Hematopoietic multipotent progenitor cell (in vitro differentiated cells): Measurements from ENCODE around the gene FGF19. TPM values are rescaled to one million over a fixed set of nuclear protein-coding genes. Genes with fewer than 3 reads are reported as not detected.

Experiments
- DNase-seq, 3 donors: peaks; one replicate each; pipeline ENCODE4 v3.0.0-alpha.2; 2011 to 2015; ENCODE audit warnings: low read depth in 2 of 3, low spot score in 2 of 3
- total RNA-seq: library from RNA; depleted of rRNA; stranded (reverse); fragments of >200 nt; gene quantifications from one replicate; pipeline ENCODE4 v1.2.3, GENCODE V29; 2012

FGF19 gene
- total RNA-seq, 1 donor, result not detected

DNA sequence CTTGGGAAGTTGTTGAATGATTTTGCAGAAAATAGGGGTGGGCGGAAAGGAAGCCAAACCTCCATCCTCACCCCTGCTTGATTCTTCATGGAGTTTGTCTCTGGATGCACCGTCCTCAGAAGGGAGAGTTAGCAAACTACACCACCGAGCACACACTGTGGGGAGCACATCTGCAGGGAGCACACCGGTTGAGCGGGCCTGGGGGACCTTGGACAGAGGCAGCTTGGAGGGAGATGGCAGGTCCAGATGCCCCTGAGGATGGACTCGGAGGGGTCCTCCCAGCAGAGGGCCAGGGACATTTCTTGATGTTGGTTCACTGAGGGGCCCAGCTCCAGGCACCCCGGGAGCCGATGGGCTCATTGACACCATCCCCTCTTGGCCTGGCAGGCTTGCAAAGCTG lies 15.1 kb upstream of the FGF19 start:
- no peak for DNase-seq

DNA sequence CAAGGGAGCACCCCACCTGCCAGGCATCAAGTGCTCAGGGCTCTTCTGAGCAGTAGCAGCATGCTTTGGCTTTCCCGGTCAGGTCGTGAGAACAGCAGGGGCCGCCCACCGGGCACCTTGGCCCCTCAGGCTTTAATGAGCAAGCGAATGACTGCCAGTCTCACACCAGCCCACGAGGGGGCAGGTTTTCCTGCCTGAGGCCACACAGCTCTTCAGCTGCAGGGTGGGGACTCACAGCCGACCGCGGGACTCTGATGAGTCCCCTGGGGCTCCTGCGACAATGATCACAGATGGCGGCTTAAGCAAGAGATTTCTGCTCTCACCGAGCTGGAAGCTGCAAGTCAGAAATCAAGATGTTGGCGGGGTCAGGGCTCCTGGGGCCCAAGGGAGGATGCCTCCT lies 14.3 kb upstream of the FGF19 start:
- DNase-seq, result peak in 2 of 3 donors; percentile 73 to 80

DNA sequence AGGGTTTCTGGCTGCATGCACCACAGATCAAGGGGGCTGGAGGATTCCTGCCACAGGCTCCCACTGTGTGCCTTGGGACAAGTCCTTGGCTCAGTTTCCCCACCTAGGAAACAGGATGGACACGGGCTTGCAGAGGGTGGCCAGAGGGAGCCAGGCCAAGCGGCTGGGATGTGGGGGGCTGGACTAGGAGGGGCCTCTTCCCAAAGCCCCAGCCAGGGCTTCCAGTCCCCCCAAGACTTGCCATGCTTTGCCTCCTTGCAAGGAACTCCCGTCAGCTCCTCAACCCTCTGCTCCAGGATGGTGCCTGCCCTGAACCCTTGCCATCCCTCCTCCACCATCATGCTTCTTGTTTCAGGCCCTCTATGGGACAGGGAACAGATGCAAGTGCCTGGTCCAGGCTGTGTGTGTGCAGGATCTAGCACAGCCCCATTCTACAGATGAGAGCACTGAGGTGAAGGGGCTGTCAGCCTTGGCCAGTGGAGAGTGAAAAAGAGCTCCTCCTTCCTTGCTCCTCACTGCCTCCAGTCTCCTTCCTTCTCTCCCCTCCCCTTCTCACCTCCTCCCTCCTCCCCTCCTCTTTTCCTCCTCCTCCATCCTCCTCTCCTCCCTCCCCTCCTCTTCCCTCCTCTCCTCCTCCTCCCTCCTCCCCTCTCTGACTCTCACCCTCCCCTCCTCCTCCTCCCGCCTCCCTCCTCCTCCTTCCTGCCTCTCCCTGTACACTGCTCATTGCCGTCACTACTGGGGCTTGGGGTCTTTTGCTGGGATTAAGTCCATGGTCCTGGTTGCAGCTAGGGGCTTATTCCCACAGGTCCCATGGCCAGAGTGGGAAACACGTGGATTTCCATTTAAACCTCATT lies 13.3 kb upstream of the FGF19 start:
- DNase-seq, result no peak

DNA sequence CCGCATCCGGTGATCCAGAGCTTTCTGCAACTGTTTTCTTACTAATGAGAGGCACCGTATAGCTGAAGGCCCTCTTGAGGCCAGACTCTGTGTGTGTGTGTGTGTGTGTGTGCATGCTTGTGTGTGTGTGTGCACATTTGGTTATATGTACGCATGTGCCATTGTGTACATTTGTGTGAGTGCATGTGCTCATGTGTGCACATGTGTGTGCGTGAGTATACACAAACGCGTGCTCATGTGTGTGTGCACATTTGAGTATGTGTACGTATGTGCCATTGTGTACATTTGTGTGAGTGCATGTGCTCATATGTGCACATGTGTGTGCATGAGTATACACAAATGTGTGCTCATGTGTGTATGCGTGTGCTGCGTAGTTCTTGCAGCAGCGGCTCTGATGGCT lies 12.3 kb upstream of the FGF19 start:
- no peak for DNase-seq

DNA sequence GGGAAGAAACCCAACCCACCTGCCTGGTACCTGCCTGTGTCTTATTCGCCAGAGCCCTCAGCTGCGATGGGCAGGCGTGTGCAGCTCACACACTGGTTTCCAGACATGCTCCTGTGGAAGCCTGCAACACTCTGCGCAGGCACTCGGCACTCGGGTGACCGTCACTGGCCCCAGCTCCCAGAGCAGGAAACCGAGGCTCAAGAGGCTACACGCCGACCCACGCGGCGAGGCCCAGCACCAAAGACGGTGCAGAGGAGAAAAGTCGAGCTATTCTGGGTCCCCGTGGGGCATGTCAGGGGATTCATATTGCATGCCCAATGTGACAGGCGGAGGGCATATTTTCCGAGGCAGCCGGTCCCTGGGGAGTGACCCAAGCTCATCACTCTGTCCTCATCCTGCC lies 11.6 kb upstream of the FGF19 start:
- no peak for DNase-seq

DNA sequence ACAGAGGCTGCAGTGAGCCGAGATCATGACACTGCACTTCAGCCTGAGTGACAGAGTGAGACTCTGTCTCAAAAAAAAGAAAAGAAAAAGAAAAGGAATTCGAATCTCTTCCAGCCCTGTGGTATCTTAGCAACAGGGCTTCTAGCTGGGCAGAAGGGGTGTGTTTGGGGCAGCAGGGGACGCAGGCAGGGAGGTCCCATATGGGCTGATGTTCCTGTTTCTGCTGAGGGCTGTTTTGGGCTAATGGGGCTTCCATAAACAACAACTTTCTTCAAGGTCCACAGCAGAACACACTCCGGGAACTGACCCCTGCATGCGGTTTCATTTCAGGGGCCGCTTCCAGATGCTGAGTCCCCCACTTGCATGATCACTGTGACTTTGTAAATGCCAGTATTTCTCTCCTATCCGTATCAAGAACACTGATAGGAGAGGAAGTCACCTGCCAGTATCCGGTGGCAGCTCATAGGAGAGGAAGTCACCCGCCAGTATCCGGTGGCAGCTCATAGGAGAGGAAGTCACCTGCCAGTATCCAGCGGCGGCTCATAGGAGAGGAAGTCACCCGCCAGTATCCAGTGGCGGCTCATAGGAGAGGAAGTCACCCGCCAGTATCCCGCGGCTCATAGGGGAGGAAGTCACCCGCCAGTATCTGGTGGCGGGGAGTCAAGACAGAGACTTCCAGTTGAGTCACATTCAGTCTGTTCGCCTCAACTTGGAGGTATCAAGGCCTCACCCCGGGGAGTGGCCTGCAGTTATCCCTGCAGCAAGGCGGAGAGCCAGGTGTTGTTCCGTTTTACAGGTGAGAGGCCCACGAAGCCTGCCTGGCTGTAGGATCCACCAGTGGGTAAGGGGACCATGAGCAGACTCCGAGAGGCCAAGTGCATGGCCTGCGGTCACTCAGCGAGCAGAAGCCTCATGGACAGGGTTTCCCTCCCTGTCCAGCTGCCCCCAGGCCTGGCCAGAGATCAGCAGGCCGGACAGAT lies 8.3 kb upstream of the FGF19 start:
- peak in 2 of 3 donors; percentile 44 to 54 for DNase-seq

DNA sequence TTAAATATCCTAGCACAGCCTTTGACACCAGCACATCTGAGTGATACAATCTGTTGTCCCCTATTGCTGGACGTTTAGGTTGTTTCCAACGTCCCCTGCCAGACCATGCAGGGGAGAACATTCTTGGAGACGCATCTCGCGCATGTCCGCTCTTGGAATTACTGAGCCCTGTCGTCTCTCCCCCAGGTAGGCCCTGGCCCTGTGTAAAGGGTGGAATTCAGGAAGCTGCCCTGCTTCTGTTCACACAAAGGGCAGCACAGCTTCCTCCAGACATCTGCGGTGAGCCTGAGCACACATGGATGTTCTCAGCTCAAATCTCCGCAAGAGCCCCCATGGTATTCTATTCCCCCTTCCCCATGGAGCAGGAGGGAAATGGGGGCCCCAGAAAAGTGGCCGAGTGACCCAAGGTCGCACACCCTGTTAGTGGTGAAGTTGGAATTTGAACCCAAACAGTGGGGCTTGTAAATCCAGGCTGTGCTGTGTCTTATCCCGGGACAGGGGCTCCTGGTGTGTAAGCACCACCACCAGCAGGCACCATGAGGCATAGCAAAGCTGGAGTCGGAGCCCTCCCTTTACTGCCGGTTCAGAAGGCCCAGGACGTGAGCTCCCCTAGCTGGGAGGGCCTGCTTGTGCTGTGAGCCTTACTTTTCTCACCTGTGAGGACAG lies 5.0 kb upstream of the FGF19 start:
- DNase-seq, result no peak

DNA sequence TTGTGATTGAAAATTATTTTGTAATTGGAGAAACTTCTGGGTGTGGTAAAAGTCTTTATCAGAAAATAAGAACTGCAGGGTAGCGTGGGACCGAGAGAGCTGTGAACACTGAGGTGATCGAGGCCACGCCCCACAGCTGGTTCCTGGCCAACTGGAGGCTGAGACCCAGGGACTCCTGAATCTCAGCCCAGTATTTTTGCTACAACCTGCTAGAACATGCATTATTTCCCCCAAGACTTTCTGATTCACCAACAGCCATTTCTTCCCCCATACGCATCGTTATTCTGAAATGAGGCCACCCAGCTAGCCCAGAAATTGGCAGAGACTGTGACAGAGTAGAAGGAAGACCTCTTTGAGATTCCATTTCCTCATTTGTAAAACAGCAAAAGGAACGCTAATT lies 3.4 kb upstream of the FGF19 start:
- no peak for DNase-seq

DNA sequence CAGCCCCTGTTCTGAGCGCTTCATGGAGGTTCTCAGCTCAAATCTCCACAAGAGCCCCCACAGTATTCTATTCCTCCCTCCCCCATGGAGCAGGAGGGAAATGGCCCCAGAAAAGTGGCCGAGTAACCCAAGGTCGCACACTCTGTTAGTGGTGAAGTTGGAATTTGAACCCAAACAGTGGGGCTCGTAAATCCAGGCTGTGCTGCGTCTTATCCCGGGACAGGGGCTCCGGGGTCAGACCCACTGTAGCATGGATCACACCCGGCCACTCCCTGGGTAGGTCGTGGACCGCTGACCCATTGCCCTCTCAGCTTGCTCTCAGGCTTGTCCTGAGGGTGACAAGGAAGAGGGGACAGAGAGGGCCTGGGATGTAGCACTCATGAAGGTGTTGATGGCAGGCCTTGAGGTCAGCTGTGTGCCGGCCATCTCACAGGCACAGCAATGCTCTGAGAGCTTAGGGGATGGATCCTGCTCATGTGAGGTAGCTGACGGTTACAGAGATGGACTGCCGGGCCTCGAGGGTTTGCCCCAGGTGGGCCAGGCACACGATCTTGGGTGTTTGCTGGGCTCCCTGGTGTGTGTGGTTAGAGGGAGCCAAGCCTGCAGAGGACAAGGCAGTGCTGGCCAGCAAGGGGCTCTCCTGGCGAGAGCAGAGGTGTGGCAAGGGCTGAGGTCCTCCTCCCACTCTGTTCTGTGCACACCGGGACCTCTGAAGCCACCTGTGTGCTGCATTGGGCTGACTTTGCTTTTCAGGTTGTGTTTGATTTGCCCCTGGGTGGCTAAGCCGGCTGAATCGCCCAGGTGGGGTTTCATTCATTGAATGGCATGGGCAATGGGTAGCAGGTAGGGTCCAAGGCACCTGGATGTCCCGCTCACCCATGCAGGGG lies 2.3 kb upstream of the FGF19 start:
- no peak for DNase-seq

DNA sequence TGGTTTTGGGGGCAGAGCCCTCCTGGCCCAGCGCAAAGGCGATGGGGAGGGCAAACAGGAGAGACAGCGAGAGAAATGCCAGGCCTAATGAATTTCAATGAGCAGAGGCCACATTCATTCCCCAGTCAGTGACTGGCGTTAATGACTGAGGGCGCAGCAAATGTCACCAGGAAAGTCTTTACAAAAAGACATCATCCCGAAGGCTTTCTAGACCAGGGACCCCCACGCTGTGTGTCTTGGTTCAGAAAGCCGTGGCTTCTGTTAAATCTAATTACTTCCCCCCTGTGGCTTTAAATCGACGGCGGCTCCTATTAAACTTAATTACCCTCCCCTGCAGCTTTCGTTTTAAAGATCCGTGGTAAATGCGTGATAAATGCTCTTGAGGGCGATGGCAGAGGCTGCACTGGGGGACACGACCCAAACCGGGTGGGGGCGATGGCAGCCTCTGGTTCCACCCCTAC lies 1.6 kb upstream of the FGF19 start:
- peak in 1 of 3 donors; percentile 42 for DNase-seq

DNA sequence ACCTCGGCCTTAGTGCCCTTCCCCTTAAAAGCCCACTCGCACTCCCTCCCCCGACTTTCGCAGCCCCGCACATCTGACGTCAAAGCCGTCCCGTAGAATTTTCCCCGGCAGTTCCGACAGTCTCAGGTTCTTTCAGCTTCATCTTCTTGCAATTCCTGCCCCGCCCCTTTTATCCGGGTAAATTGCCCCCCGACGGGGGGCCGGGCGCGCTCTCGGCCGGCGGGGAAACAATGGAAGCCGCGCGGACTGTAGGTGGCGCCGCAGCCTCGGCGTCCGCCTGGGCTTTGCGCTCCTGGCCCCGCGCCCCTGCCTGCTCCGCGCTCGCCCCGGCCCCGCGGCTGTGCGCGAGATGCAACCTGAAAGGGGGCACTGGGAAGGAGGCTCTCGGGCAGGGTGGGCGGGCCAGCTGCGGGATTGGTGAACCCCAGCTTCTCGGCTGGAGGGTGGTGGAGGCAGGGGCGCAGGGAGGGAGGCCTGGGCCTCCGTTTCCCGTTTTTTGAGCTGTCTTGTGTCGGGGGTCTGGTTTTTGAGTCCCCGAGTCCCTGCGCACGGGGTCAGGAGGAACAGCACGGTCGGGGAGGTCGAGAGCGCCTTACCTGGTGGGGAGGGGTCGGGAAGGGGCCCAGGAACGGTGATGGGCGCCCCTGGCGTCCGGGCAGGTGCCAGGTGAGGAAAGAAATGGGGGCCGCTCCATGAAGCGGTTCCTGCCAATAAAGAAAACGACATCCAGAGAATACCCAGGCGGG lies 859 bp upstream of the FGF19 start:
- DNase-seq, result peak in 2 of 3 donors; percentile 28 to 32

DNA sequence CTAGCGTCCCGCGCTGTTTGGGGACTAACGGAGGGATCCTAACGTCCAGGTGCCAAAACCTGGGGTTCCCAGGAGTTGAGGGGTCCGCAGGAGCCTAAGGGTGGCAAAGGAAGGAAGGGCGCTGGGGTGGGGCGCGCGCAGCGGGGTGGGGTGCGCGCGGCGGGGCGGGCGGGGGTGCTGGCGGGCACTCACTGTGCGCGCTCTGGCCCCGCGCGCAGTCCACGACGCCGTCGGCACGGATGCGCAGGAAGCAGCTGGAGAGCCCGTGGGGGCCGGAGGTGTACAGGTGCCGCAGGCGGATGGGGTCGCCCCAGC lies 412 bp downstream of the FGF19 start:
- DNase-seq, result no peak

DNA sequence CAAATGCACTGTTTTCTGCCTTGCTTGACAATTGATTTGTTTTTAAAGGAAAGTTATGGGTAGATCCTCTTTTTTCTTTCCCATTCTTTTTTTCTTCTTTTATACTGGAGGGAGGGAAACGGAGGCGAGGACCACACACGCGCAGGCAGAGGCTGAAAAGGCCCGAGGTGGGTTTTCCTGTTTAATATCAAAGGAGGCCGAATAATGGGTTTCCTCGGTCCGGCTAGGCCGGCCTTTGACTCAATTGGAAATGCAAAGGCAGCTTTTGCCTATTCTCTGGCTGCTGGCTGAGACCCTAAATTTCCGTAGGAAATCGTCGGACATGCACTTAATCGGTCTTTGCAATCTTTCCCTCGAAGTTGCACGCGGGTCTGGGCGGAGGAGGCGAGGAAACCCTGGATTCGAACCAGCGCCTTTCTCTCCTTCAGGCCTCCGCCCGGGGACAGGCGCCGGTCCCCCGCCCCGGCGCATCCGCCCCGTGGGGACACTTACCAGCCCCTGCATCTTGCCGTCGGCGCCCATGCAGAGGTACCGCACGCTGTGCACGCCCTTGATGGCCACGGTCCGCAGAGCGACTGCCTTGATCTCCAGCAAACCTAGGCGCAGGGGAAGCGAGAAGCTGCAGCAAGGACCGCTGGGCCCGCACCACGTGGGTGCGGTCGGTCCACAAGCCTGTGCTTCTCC lies 911 bp downstream of the FGF19 start:
- DNase-seq, result no peak

DNA sequence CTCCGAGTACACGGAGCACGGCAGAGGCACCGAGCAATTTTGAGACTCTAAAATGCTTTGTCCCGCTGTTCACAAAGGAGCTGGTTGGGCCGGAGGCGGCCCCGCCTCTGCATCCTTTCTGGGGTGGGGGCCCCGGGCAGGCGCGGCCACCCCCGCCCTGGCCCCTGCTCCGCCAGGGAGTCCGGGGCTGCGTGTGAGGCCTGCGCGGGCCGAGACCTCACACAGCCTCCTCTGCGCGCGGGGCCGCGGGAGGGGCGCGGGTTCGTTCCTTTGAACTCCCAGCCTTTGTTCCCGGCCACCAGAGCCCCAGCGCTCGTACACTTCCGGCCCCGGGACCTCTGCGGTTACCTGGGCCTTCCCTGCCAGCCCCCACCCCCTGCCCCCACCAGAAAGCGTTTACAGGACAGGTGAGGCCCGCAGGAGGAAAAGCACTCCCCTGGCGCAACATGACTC lies 1.6 kb downstream of the FGF19 start:
- DNase-seq, result no peak

DNA sequence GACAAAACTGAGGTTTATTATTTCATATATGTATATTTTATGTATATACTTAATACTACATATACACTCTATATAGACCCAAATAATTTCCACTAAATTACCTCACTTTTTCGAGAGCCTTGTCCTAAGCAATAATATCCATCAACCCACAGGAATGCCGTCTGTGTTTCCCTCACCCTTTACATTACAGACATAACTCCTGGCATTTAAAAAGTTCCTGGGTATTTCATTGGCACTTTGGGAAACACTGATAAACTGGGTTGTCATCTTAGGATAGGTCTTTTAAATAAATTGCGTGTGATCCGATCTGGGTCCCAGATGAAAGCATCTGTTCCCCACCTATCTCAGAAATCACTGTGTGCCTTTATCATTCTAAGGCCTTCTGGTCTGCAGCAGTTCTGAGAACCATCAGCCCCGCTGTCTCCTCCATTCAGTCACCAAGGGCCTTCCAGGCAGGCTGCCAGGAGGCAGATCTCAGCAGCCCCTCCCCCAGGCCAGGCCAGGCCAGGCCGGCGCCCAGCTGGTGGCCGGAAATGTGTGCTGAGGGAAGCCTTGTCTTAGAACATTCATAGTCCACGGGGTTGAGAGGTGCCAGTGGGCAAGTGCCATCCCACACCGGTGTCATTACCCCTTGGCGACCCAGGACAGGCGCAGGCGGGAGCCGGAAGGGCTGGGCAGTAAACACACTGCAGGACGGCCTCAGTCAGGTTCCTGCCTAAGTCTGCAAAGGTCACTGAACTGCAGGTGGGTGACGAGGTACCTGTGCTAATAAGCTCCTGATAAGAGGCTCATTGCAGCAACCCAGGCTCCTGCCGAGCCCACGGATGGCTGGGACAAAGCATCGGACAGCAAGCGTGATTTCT lies 3.3 kb downstream of the FGF19 start:
- no peak for DNase-seq

DNA sequence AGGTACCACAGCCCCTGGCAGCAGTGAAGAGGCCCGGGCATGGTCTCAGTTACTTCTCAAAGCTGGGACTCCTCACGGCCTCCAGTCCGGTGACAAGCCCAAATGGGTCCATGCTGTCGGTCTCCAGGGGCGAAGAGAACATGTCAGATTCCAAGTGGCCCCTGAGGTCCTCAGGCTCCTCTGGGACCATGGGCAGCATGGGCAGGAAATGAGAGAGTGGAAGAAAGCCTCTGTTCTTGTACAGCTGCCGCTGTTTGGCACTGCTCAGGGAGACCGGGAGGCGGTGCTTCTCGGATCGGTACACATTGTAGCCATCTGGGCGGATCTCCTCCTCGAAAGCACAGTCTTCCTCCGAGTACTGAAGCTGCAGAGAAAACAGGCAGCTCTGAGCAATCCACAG lies 4.6 kb downstream of the FGF19 start:
- no peak for DNase-seq

DNA sequence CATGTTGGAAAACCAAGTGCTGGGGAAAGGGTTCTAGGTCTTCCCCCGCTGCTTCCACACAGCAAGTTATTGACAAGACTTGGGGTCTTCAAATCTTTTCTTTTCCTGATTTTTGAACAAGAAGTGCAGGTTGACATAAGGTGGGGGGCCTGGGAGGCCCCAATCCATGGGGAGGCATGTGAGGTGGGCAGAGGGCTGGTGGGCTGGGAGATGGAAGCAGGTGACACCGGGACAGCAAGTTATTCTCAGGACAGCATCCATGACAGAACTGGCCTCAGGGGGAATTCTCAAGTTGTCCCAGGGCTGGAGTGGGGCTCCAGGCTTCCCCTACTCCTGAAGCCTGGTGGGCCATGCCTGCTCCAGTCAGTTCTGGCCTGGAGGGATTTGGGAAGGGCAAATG lies 5.5 kb downstream of the FGF19 start:
- DNase-seq, result no peak

DNA sequence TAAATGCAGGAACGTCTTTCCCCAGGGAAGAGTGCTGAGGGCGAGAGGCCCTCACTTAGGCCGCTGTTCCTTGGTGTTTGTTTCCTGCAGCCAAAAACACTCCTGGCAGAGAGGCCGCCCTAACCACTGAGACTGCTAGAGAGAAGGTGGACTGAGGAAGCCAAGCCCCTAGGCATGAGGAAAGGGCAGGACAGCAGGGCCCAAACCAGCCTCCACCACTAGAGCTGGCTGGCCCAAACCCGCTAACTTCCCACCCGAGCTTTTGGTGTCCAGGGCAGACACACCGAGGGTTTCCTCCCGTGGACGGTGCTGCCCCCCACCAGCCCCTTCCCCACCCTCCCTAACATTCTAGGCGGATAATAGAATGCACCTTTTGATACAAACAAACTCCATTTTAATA lies 6.0 kb downstream of the FGF19 start:
- no peak for DNase-seq
